Mucosa of descending colon (tissue), 3 donors: ENCODE measurements around the gene TOX2. TPM values are rescaled to one million over a fixed set of nuclear protein-coding genes. Genes with fewer than 3 reads are reported as not detected.

Experiments used
- ATAC-seq: fragments of 200-7000 bp; cut with Tn5 transposase; one replicate; pipeline ENCODE4 v1.9.1; 2020; ENCODE audit warnings: mild to moderate bottlenecking, moderate library complexity
- DNase-seq, 3 donors: peaks; one replicate each; pipeline ENCODE4 v3.0.0-alpha.2; 2020
- H3K36me3 ChIP-seq: fragments of 200-600 bp; one replicate; pipeline ENCODE4 v1.8.0; 2021; ENCODE audit warnings: low read depth, mild to moderate bottlenecking
- H3K4me1 ChIP-seq: fragments of 200-600 bp; one replicate; pipeline ENCODE4 v1.8.0; 2021; ENCODE audit warnings: low read depth, mild to moderate bottlenecking
- H3K4me3 ChIP-seq: fragments of 200-600 bp; one replicate; pipeline ENCODE4 v1.8.0; 2021; ENCODE audit warnings: mild to moderate bottlenecking
- H3K9me3 ChIP-seq: fragments of 200-600 bp; one replicate; pipeline ENCODE4 v1.8.0; 2021; ENCODE audit warnings: mild to moderate bottlenecking
- CTCF ChIP-seq: fragments of 200-600 bp; IDR thresholded peaks from one replicate; pipeline ENCODE4 v1.8.0; 2022; ENCODE audit warnings: antibody characterized with exemption, mild to moderate bottlenecking
- intact Hi-C, 2 donors: fragments of 100-400 bp; cut with DNase I in 1 of 2; cut with micrococcal nuclease in 1 of 2; formaldehyde crosslinking; loops; one replicate each; pipeline versions ENCODE4 v1.11.0 to v1.11.1; 2022; cut with DNase I, micrococcal nuclease
- long read RNA-seq, 2 donors: library from polyadenylated mRNA; unstranded; transcript quantifications; one replicate each; pipeline ENCODE4 v2.0.0, GENCODE V29; 2019 to 2021
- total RNA-seq, 3 donors: library from RNA; stranded (reverse); fragmentation: NEBNext Ultra II Directional in 2 of 3; extraction: Animal tissue kit (Norgen Biotek cat#: 25700) in 2 of 3; gene quantifications; one replicate each; pipeline versions ENCODE4 v1.2.1 to v1.2.4, GENCODE V29; 2021 to 2023
- donor health status: DM: no; HTN: no; CAD: no; lungs with moderate emphysema.
- donor health status: DM: no; HTN: no; CAD: no.
- donor health status: DM: no; HTN: yes; CAD: no.

TOX2 gene
- 1 to 10 TPM; 2.9 to 6.1 (median 5.5) TPM for total RNA-seq
- long read RNA-seq, donor 1, partial matches to known transcripts: 1 of 7 reads
- long read RNA-seq, donor 1, other reads (novel, unspliced or antisense): 2 of 7 reads
- long read RNA-seq, donor 2, partial matches to known transcripts: 2 of 3 reads
- long read RNA-seq, donor 2, other reads (novel, unspliced or antisense): 1 of 3 reads

GRCh38 chr20:43914311-43915210, at the start of gene TOX2:
TSS of gene TOX2 (plus strand) at chr20:43914852. CDS start at chr20:43914892, 40 bp downstream.
- ATAC-seq (peak; percentile 75), DNase-seq (peak; percentile 66 to 74 (median 67))
- no peak for TF ChIP-seq CTCF

GRCh38 chr20:43868091-43868490, 46.6 kb upstream of the TOX2 start:
- H3K9me3 ChIP-seq: no peaks in the 10 kb centered on the region
- no peak overlapping the region for H3K4me3 ChIP-seq
- DNase-seq (no peak), ATAC-seq (no peak)
- no peak for TF ChIP-seq CTCF
- no peaks in the 10 kb centered on the region for H3K36me3 ChIP-seq
- no peaks in the 10 kb centered on the region for H3K4me1 ChIP-seq
- intact Hi-C loops: no loop called here

More at GRCh38 chr20:43914311-43915210, at the start of gene TOX2:
- Histone ChIP-seq H3K36me3 (no peaks in the 10 kb centered on the region), H3K4me1 (peaks cover 9% of the 10 kb centered on the region), H3K4me3 (peak within 1 kb of the TSS; percentile 17), H3K9me3 (no peaks in the 10 kb centered on the region)
- intact Hi-C loops: no loop called here

- no peak overlapping the region for H3K4me3 ChIP-seq
- DNase-seq (no peak), ATAC-seq (no peak)
- TF ChIP-seq CTCF: no peak
- no peaks in the 10 kb centered on the region for H3K4me1 ChIP-seq
- H3K36me3 ChIP-seq: no peaks in the 10 kb centered on the region
- H3K9me3 ChIP-seq: no peaks in the 10 kb centered on the region
- intact Hi-C loops: no loop called here
These were observed 44.2 kb upstream of the TOX2 start for GRCh38 chr20:43870484-43870883.

- ATAC-seq: no peak
These were observed 35.9 kb upstream of the TOX2 start for GRCh38 chr20:43878776-43879175.

GRCh38 chr20:43893930-43894329, 20.7 kb upstream of the TOX2 start:
- TF ChIP-seq CTCF: no peak
- H3K9me3 ChIP-seq: peaks cover 3% of the 10 kb centered on the region
- no peaks in the 10 kb centered on the region for H3K4me1 ChIP-seq
- ATAC-seq (no peak), DNase-seq (no peak)
- no peaks in the 10 kb centered on the region for H3K36me3 ChIP-seq
- no peak overlapping the region for H3K4me3 ChIP-seq
- intact Hi-C loops: no loop called here

More at GRCh38 chr20:43878776-43879175, 35.9 kb upstream of the TOX2 start:
- Histone ChIP-seq H3K9me3 (no peaks in the 10 kb centered on the region), H3K36me3 (no peaks in the 10 kb centered on the region), H3K4me3 (no peak overlapping the region), H3K4me1 (no peaks in the 10 kb centered on the region)
- intact Hi-C loops: no loop called here
- no peak for TF ChIP-seq CTCF
- DNase-seq: no peak
